CD4-positive, alpha-beta T cell (primary cell): ENCODE data around the gene HMOX1. TPM values are rescaled to one million over a fixed set of nuclear protein-coding genes. Genes with fewer than 3 reads are reported as not detected.

Experiments
- ATAC-seq: fragments of 200-7000 bp; cut with Tn5 transposase; one replicate; pipeline ENCODE4 v1.10.0; 2022; ENCODE audit warnings: mild to moderate bottlenecking; ENCODE audit not compliant: poor library complexity
- CTCF ChIA-PET: fragments of 350-600 bp; sonication (Branson Sonifier 250); formaldehyde crosslinking; loops from one replicate; lab custom pipeline; 2021; ENCODE audit warnings: antibody characterized with exemption, inconsistent platforms; lab: Charles Lee
- POLR2A ChIA-PET: fragments of 350-600 bp; sonication (Branson Sonifier 250); formaldehyde crosslinking; loops from one replicate; lab custom pipeline; 2021; ENCODE audit warnings: antibody characterized with exemption, inconsistent platforms; lab: Charles Lee
- DNase-seq, 14 experiments: peaks; one replicate each; pipeline ENCODE4 v3.0.0-alpha.2; 2013 to 2020; ENCODE audit warnings: mixed read lengths in 2 of 14
- H3K27ac ChIP-seq, 2 donors: one replicate each; pipeline versions ENCODE4 v1.5.1 to v1.7.0; 2013; ENCODE audit warnings: low read length in 2 of 2, low read depth in 1 of 2, mild to moderate bottlenecking in 1 of 2
- H3K27me3 ChIP-seq, 2 experiments: 1 replicate in 1 of 2; 2 replicates in 1 of 2; pipeline versions ENCODE4 v1.6.1 to v1.7.0; 2013; ENCODE audit warnings: low read length in 2 of 2, control low read depth in 1 of 2, mild to moderate bottlenecking in 1 of 2, moderate library complexity in 1 of 2; ENCODE audit not compliant: insufficient read depth in 2 of 2, control insufficient read depth in 1 of 2
- H3K36me3 ChIP-seq: one replicate; pipeline ENCODE4 v1.6.1; 2013; ENCODE audit warnings: low read length, control low read depth; ENCODE audit not compliant: insufficient read depth
- H3K4me1 ChIP-seq: one replicate; pipeline ENCODE4 v1.6.1; 2013; ENCODE audit warnings: low read length, control low read depth; ENCODE audit not compliant: insufficient read depth
- H3K4me3 ChIP-seq: one replicate; pipeline ENCODE4 v1.5.1; 2013; ENCODE audit warnings: mild to moderate bottlenecking, low read length, moderate library complexity
- H3K9me3 ChIP-seq, 2 experiments: 1 replicate in 1 of 2; 2 replicates in 1 of 2; pipeline versions ENCODE4 v1.6.1 to v1.7.0; 2013; ENCODE audit warnings: low read length in 2 of 2, mild to moderate bottlenecking in 2 of 2, control low read depth in 1 of 2, moderate library complexity in 1 of 2; ENCODE audit not compliant: control insufficient read depth in 1 of 2, insufficient read depth in 1 of 2
- H3K27ac Mint-ChIP-seq: one replicate; pipeline ENCODE4 v1.8.0; 2020; ENCODE audit warnings: mixed read lengths
- H3K27me3 Mint-ChIP-seq: one replicate; pipeline ENCODE4 v1.8.0; 2021; ENCODE audit warnings: mixed read lengths
- H3K36me3 Mint-ChIP-seq: one replicate; pipeline ENCODE4 v1.8.0; 2021; ENCODE audit warnings: low read depth, mixed read lengths
- H3K4me1 Mint-ChIP-seq: one replicate; pipeline ENCODE4 v1.8.0; 2021; ENCODE audit warnings: low read depth, mixed read lengths
- H3K4me3 Mint-ChIP-seq: one replicate; pipeline ENCODE4 v1.8.0; 2020; ENCODE audit warnings: mild to moderate bottlenecking, mixed read lengths
- H3K9me3 Mint-ChIP-seq: one replicate; pipeline ENCODE4 v1.8.0; 2020; ENCODE audit warnings: mixed read lengths
- intact Hi-C, 2 experiments: fragments of 100-400 bp; cut with DNase I in 1 of 2; cut with micrococcal nuclease in 1 of 2; formaldehyde crosslinking; loops; one replicate each; pipeline versions ENCODE4 v1.15.1 to v1.9.0; 2023 to 2025; cut with DNase I, micrococcal nuclease
- total RNA-seq, 174 experiments: library from RNA in 2 of 174; stranded (reverse) in 2 of 174; gene quantifications; one replicate each; pipeline ENCODE4 v1.2.3 and lab custom pipeline; 2021 to 2026
- TF ChIP-seq, protein P1 (sequence below): fragments of 200-600 bp; IDR thresholded peaks from one replicate; pipeline ENCODE4 v1.8.0; 2022; ENCODE audit warnings: antibody characterized with exemption, mild to moderate bottlenecking

HMOX1 gene
- total RNA-seq, 2 experiments from 2014 or later: 1.1 to 1.5 TPM

DNA sequence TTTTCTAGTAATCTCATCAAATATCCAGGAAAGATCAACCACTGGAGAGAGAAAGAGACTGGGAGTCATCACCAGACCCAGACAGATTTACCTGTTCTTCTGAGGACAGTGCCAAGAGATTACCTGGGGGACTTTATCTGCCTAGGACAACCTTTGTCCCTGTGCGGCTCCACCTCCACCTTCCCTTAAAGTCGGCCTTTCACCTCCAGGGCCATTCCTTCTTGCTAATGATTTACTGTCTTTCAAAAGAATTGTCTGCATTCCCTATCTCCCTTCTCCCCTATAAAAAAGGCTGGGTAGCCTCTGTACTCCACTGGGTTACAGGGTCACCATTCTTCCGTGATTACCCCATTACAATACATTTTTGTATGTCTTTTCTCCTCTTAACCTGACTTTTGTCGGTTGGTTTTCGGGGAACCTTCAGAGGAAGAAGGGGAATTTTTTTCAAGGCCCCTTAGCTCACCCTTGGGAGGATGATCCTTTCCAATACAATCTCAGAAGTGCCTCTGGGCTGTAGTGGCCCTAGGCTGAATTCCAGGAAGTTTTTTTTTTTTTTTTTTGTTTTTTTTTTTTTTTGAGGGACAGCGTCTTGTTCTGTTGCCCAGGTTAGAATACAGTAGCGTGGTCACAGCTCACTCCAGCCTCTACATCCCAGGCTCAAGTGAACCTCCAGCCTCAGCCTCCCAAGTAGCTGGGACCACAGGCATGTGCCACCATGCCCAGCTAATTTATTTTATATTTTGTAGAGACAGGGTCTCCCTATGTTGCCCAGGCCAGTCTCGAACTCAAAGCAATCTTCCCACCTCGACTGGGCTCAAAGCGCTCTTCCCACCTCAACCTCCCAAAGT, 1.5 kb upstream of the HMOX1 start:
- H3K9me3 Mint-ChIP-seq: no peaks in the 10 kb centered on the region
- no peak overlapping the region for H3K4me3 Mint-ChIP-seq
- Histone ChIP-seq H3K27ac (no peak overlapping the region), H3K4me3 (no peak overlapping the region), H3K36me3 (no peaks in the 10 kb centered on the region), H3K27me3 (peaks cover 22 to 29% of the 10 kb centered on the region in 2 experiments), H3K9me3 (no peaks in the 10 kb centered on the region), H3K4me1 (peaks cover 25% of the 10 kb centered on the region)
- intact Hi-C loops: no loop called here
- TF ChIP-seq, protein P1, sequence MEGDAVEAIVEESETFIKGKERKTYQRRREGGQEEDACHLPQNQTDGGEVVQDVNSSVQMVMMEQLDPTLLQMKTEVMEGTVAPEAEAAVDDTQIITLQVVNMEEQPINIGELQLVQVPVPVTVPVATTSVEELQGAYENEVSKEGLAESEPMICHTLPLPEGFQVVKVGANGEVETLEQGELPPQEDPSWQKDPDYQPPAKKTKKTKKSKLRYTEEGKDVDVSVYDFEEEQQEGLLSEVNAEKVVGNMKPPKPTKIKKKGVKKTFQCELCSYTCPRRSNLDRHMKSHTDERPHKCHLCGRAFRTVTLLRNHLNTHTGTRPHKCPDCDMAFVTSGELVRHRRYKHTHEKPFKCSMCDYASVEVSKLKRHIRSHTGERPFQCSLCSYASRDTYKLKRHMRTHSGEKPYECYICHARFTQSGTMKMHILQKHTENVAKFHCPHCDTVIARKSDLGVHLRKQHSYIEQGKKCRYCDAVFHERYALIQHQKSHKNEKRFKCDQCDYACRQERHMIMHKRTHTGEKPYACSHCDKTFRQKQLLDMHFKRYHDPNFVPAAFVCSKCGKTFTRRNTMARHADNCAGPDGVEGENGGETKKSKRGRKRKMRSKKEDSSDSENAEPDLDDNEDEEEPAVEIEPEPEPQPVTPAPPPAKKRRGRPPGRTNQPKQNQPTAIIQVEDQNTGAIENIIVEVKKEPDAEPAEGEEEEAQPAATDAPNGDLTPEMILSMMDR: no peak
- CTCF ChIA-PET: no interaction called here
- H3K27ac Mint-ChIP-seq: no peak overlapping the region
- peaks cover 24% of the 10 kb centered on the region for H3K27me3 Mint-ChIP-seq
- ATAC-seq (no peak), DNase-seq (no peak)
- H3K4me1 Mint-ChIP-seq: peaks cover 10% of the 10 kb centered on the region
- POLR2A ChIA-PET: interaction anchor here (0.9 kb wide), 1 partner anchor 20 kb away, joined by 4 read pairs; no protein-coding TSS in a partner anchor
- H3K36me3 Mint-ChIP-seq: no peaks in the 10 kb centered on the region

GRCh38 chr22:35380013-35380412, 883 bp upstream of the HMOX1 start:
- Mint-ChIP-seq H3K4me1 (peaks cover 10% of the 10 kb centered on the region), H3K9me3 (no peaks in the 10 kb centered on the region), H3K4me3 (no peak overlapping the region), H3K27ac (no peak overlapping the region), H3K36me3 (no peaks in the 10 kb centered on the region), H3K27me3 (peaks cover 31% of the 10 kb centered on the region)
- H3K27ac ChIP-seq: no peak overlapping the region
- H3K27me3 ChIP-seq: peaks cover 28 to 29% of the 10 kb centered on the region in 2 experiments
- DNase-seq (no peak), ATAC-seq (no peak)
- intact Hi-C loops: no loop called here
- no peaks in the 10 kb centered on the region for H3K9me3 ChIP-seq
- POLR2A ChIA-PET: interaction anchor here (0.9 kb wide), 1 partner anchor 21 kb away, joined by 4 read pairs; no protein-coding TSS in a partner anchor
- H3K4me3 ChIP-seq: no peak overlapping the region
- TF ChIP-seq, protein P1: no peak
- peaks cover 25% of the 10 kb centered on the region for H3K4me1 ChIP-seq
- no peaks in the 10 kb centered on the region for H3K36me3 ChIP-seq
- CTCF ChIA-PET: interaction anchor here (0.6 kb wide), 1 partner anchor 22 kb away, joined by 3 read pairs; no protein-coding TSS in a partner anchor

DNA sequence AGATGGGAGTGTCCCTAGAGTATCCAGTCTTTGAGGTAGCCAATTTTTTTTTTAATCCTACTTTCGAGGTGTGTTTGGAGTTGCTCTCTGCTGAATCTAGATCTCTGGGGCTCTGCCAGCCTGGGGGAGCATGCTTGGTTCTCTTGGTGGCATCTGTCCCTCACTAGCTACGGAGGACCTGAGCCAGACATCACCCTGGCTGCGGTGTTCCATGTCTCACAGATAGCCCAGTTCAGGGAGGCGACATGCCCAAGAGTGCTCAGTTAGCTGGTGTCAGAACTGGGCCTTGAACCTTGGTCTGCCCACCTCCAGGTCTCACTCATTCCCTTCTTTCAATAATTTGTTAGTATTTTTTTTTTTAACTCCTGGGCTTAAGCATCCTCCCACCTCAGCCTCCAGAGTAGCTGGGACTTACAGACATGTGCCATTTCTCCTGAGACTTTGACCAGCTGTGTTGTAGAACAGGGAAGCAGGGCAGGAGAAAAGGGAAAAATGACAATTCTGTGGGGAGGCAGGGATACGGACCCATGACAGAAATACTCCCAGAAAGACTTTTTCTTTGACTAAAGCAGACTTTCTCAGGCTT, 621 bp downstream of the HMOX1 start:
- no peaks in the 10 kb centered on the region for H3K9me3 Mint-ChIP-seq
- Histone ChIP-seq H3K4me3 (peak overlapping the region; percentile 46), H3K36me3 (no peaks in the 10 kb centered on the region), H3K27me3 (peaks cover 29 to 30% of the 10 kb centered on the region in 2 experiments), H3K9me3 (no peaks in the 10 kb centered on the region), H3K27ac (no peak overlapping the region), H3K4me1 (peaks cover 23% of the 10 kb centered on the region)
- DNase-seq: no peak
- ChIA-PET CTCF (no interaction called here), POLR2A (no interaction called here)
- no peak overlapping the region for H3K27ac Mint-ChIP-seq
- ATAC-seq: peak; percentile 25
- H3K4me3 Mint-ChIP-seq: no peak overlapping the region
- H3K4me1 Mint-ChIP-seq: peaks cover 10% of the 10 kb centered on the region
- TF ChIP-seq, protein P1: no peak
- no peaks in the 10 kb centered on the region for H3K36me3 Mint-ChIP-seq
- H3K27me3 Mint-ChIP-seq: peaks cover 35% of the 10 kb centered on the region
- intact Hi-C loops: no loop called here
